WTC11 (cell line): ENCODE measurements around the gene CPEB4.

Experiments
- JUN ChIP-seq: sonication (generic); formaldehyde crosslinking; IDR thresholded peaks from 2 replicates; pipeline ENCODE4 v1.8.0; 2023; ENCODE audit warnings: mild to moderate bottlenecking, missing genetic modification reagents
- SMAD4 ChIP-seq: sonication (generic); formaldehyde crosslinking; IDR thresholded peaks from 2 replicates; pipeline ENCODE4 v1.8.0; 2022; ENCODE audit warnings: mild to moderate bottlenecking, missing genetic modification reagents
- USF1 ChIP-seq: sonication (generic); formaldehyde crosslinking; IDR thresholded peaks from 2 replicates; pipeline ENCODE4 v1.8.0; 2022; ENCODE audit warnings: mild to moderate bottlenecking, missing genetic modification reagents
- TF ChIP-seq, protein P1 (sequence below): sonication (generic); formaldehyde crosslinking; IDR thresholded peaks from 2 replicates; pipeline ENCODE4 v1.8.1; 2023; ENCODE audit warnings: mild to moderate bottlenecking, missing genetic modification reagents, borderline replicate concordance

DNA sequence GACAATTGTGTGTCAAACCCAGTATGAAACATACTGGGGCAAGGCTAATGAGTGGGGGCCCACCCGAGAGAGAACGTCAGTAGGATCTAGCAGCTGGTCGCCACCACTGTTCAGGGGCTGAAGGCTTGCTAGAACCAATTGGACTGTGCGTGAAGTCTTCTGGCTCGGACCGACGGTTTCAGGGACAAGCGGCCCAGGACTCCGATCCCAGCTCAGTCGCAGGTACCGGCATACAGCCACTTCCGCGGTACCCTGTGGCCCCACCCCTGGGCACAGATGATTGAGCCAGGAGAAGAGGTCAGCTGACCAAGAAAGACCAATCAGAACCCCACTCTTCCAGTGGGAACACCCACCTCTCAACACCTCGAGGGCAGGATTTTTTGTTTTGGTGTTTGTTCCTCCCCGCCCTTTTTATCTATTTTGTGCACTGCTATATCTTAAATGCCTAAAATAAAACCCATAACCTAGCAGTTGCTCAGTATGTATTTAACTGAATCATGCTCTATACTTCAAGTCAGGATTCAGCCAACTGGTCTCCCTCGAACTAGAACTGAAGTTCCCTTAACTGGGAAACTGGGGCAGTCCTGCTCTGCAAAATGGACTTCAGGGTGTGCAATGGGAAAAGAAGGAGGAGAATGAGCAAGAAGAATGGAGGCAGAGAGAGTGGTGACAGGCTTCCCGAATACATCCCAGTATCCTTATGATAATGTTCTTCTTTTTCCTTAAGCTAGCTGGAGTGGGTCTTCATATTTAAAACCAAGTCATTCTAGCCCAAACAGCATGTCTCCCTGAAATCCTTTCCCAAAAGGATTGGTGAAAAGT lies 21.1 kb upstream of the CPEB4 start:
- TF ChIP-seq JUN (CRISPR knock-in tag) (no peak), SMAD4 (CRISPR knock-in tag) (no peak), USF1 (CRISPR knock-in tag) (no peak)
- TF ChIP-seq, protein P1, sequence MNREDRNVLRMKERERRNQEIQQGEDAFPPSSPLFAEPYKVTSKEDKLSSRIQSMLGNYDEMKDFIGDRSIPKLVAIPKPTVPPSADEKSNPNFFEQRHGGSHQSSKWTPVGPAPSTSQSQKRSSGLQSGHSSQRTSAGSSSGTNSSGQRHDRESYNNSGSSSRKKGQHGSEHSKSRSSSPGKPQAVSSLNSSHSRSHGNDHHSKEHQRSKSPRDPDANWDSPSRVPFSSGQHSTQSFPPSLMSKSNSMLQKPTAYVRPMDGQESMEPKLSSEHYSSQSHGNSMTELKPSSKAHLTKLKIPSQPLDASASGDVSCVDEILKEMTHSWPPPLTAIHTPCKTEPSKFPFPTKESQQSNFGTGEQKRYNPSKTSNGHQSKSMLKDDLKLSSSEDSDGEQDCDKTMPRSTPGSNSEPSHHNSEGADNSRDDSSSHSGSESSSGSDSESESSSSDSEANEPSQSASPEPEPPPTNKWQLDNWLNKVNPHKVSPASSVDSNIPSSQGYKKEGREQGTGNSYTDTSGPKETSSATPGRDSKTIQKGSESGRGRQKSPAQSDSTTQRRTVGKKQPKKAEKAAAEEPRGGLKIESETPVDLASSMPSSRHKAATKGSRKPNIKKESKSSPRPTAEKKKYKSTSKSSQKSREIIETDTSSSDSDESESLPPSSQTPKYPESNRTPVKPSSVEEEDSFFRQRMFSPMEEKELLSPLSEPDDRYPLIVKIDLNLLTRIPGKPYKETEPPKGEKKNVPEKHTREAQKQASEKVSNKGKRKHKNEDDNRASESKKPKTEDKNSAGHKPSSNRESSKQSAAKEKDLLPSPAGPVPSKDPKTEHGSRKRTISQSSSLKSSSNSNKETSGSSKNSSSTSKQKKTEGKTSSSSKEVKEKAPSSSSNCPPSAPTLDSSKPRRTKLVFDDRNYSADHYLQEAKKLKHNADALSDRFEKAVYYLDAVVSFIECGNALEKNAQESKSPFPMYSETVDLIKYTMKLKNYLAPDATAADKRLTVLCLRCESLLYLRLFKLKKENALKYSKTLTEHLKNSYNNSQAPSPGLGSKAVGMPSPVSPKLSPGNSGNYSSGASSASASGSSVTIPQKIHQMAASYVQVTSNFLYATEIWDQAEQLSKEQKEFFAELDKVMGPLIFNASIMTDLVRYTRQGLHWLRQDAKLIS: no peak
